ENCODE measurements around the gene SEMA7A. TPM values are rescaled to one million over a fixed set of nuclear protein-coding genes. Genes with fewer than 3 reads are reported as not detected.

The SEMA7A gene
- total RNA-seq, 1 donor from 2014 or later = 178 TPM

- H3K27me3 Mint-ChIP-seq = no peaks in the 10 kb centered on the region
- peaks cover 5% of the 10 kb centered on the region for H3K4me1 Mint-ChIP-seq
- ChIA-PET POLR2A (no interaction called here), CTCF (interaction anchor here (1.2 to 2.3 kb wide), 3 partner anchors 13 to 73 kb away, joined by 5 to 8 read pairs (median 7); no protein-coding TSS in a partner anchor)
- TF ChIP-seq, protein P1, sequence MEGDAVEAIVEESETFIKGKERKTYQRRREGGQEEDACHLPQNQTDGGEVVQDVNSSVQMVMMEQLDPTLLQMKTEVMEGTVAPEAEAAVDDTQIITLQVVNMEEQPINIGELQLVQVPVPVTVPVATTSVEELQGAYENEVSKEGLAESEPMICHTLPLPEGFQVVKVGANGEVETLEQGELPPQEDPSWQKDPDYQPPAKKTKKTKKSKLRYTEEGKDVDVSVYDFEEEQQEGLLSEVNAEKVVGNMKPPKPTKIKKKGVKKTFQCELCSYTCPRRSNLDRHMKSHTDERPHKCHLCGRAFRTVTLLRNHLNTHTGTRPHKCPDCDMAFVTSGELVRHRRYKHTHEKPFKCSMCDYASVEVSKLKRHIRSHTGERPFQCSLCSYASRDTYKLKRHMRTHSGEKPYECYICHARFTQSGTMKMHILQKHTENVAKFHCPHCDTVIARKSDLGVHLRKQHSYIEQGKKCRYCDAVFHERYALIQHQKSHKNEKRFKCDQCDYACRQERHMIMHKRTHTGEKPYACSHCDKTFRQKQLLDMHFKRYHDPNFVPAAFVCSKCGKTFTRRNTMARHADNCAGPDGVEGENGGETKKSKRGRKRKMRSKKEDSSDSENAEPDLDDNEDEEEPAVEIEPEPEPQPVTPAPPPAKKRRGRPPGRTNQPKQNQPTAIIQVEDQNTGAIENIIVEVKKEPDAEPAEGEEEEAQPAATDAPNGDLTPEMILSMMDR (IDR thresholded peaks at IDR 0.05) = no peak
- H3K36me3 Mint-ChIP-seq (ENCODE audit: low read depth) = peaks cover 77% of the 10 kb centered on the region
- no peak overlapping the region for H3K27ac Mint-ChIP-seq
- ATAC-seq (ENCODE audit: low read depth) = no peak
- DNase-seq = no peak
- H3K4me3 Mint-ChIP-seq = no peak overlapping the region
- no peaks in the 10 kb centered on the region for H3K9me3 Mint-ChIP-seq
- intact Hi-C loops (cut with micrococcal nuclease) = no loop called here
These were observed 21.2 kb upstream of the SEMA7A start for GRCh38 chr15:74454764-74455500.

DNA sequence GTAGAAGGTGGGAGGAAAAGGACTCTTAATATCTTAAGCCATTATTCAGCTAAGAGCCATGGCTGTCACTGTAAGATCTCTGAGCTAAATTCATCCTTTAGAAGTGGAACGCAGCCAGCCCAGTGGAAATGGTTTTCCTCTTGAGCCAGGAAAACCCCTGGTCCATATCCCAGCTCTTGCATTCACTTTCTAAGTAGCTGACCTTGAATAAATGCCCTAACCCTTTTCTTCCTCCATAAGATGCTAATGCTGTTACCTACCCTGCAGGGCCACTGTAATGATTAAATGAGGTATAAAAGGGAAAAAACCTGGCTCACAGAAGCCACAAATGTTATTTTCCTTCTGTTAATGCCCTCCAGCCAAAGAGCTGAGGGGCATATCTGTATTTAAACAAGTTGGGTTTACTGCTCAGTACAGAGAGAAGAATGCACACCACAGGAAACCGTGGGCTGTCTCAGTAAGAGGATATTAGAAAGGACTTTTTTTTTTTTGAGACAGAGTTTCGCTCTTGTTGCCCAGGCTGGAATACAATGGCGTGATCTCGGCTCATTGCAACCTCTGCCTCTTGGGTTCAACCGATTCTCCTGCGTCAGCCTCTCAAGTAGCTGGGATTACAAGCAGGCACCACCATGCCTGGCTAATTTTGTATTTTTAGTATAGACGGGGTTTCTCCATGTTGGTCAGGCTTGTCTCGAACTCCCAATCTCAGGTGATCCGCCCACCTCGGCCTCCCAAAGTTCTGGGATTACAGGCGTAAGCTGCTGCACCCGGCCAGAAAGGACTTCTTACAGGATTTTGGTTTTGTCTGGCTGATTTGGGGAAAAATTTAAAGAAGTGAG, 20.4 kb upstream of the SEMA7A start:
- intact Hi-C loops (cut with micrococcal nuclease) = no loop called here
- H3K4me1 Mint-ChIP-seq = peaks cover 4% of the 10 kb centered on the region
- no peak overlapping the region for H3K27ac Mint-ChIP-seq
- TF ChIP-seq, protein P1 (IDR thresholded peaks at IDR 0.05) = no peak
- H3K4me3 Mint-ChIP-seq = no peak overlapping the region
- DNase-seq (no peak), ATAC-seq (ENCODE audit: low read depth) (no peak)
- H3K36me3 Mint-ChIP-seq (ENCODE audit: low read depth) = peaks cover 85% of the 10 kb centered on the region
- POLR2A ChIA-PET = interaction anchor here (0.6 kb wide), 1 partner anchor 22 kb away, joined by 6 read pairs; no protein-coding TSS in a partner anchor
- H3K9me3 Mint-ChIP-seq = no peaks in the 10 kb centered on the region
- CTCF ChIA-PET = interaction anchor here (1.6 to 2.3 kb wide), 3 partner anchors 14 to 78 kb away, joined by 3 to 8 read pairs (median 7); no protein-coding TSS in a partner anchor
- H3K27me3 Mint-ChIP-seq = no peaks in the 10 kb centered on the region

GRCh38 chr15:74451861-74452835, 18.4 kb upstream of the SEMA7A start:
- H3K36me3 Mint-ChIP-seq (ENCODE audit: low read depth) = peaks cover 90% of the 10 kb centered on the region
- no peaks in the 10 kb centered on the region for H3K9me3 Mint-ChIP-seq
- no peaks in the 10 kb centered on the region for H3K4me1 Mint-ChIP-seq
- no peak overlapping the region for H3K27ac Mint-ChIP-seq
- no peak for ATAC-seq (ENCODE audit: low read depth)
- TF ChIP-seq, protein P1 (IDR thresholded peaks at IDR 0.05) = no peak
- ChIA-PET CTCF (interaction anchor here (1.1 kb wide), 1 partner anchor 12 kb away, joined by 3 read pairs; no protein-coding TSS in a partner anchor), POLR2A (interaction anchor here (0.7 kb wide), 1 partner anchor 162 kb away, joined by 3 read pairs; no protein-coding TSS in a partner anchor)
- no peaks in the 10 kb centered on the region for H3K27me3 Mint-ChIP-seq
- intact Hi-C loops (cut with micrococcal nuclease) = no loop called here
- no peak overlapping the region for H3K4me3 Mint-ChIP-seq
- no peak for DNase-seq

DNA sequence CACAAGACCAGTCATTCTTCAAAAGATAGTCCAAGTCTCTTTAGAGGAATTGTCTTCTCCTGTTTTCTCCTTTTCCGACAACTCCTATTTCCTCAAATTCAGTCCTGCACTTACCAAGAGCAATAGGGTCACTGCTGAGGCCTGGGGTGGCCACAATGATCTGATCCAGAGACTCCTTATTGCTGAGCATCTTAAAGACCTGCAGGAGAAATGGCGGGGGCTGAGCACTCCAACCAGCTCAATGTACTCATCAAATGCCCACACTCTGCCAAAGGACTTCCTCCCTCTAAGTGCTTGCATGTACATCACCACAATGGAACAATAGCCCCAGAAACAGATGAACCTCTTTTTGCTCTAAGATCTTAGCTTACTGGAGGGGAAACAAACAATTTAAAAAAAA, 17.6 kb upstream of the SEMA7A start:
- Mint-ChIP-seq H3K4me3 (no peak overlapping the region), H3K36me3 (ENCODE audit: low read depth) (peaks cover 95% of the 10 kb centered on the region), H3K27ac (no peak overlapping the region), H3K27me3 (no peaks in the 10 kb centered on the region), H3K9me3 (no peaks in the 10 kb centered on the region), H3K4me1 (no peaks in the 10 kb centered on the region)
- ATAC-seq (ENCODE audit: low read depth) (no peak), DNase-seq (no peak)
- ChIA-PET CTCF (interaction anchor here (1.1 kb wide), 1 partner anchor 11 kb away, joined by 3 read pairs; no protein-coding TSS in a partner anchor), POLR2A (interaction anchor here (0.7 to 1.0 kb wide), 2 partner anchors 10 to 163 kb away, joined by 3 to 5 read pairs; partner anchors contain the start of gene UBL7)
- TF ChIP-seq, protein P1 (IDR thresholded peaks at IDR 0.05) = no peak
- intact Hi-C loops (cut with micrococcal nuclease) = no loop called here

Measured in activated B cell treated with CpG ODN at 0.5 μM for 24 hours (primary cell).